ENCODE results near the gene RALGAPA2. TPM values are rescaled to one million over a fixed set of nuclear protein-coding genes. Genes with fewer than 3 reads are reported as not detected.

RALGAPA2 gene
- total and polyA plus RNA-seq, 2 experiments from 2014 or later, result 1.3 to 2.6 TPM

DNA sequence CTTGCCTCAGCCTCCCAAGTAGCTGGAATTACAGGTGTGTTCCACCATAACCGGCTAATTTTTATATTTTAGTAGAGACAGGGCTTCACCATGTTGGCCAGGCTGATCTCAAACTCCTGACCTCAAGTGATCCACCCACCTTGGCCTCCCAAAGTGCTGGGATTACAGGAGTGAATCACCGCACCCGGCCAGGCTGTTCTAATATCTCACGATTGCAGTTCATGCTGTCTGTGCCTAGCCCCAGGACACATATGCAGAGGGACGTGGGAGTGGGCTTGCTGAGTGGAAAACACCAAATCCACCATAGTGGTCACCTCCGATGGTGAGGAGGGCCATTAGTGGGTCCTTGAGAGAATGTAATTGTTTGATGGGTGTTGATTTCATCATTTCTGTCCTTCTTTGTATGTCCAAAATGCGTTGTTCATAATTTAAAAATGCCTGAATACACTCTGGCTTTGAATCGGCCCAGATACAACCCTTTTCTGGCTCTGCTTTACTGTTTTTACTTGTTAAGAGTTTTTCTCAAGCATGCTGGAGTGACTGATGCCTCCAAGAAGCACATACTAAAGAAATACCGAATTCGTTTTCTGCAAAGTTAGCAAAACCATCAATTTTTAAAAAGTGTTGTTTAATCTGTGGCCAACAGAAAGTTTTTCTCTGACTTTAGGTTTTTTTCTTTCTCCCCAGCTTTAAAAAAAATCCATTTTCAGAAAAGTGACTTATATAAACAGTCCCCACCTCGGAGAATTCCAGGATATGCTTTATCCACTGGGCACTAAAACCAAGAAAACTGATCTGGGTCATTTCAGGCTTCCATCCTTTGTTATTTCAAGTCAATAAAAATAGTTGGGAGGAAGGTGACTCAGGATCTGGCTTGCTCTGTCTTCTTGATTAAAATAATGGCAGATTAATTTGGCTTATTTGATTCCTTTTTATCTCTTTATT is 18.8 kb upstream of the RALGAPA2 start:
- WGBS, 2 experiments (ENCODE audit: low coverage in 1 of 2, low lambda C conversion rate in 2 of 2, missing lambda C conversion rate in 2 of 2), result 40 to 43% methylated on average over 11 of the region's 11 CpGs
- Histone ChIP-seq H4K20me1 (ENCODE audit: insufficient read depth) (no peaks in the 10 kb centered on the region), H3K4me1 (ENCODE audit: insufficient read depth) (no peaks in the 10 kb centered on the region), H3K9ac (no peak overlapping the region), H3K9me2 (ENCODE audit: insufficient read depth) (no peaks in the 10 kb centered on the region), H3K4me2 (ENCODE audit: unreplicated experiment) (no peak overlapping the region), H3K9me3 (ENCODE audit: low read depth) (no peaks in the 10 kb centered on the region), H3F3A (ENCODE audit: insufficient read depth) (no peaks in the 10 kb centered on the region), H3K36me3 (ENCODE audit: low read depth) (no peaks in the 10 kb centered on the region), H3K27ac (no peak overlapping the region), H3K27me3 (replicated peaks; ENCODE audit: insufficient read depth) (no peaks in the 10 kb centered on the region), H2AFZ (no peak overlapping the region), H3K79me2 (ENCODE audit: insufficient read depth) (no peaks in the 10 kb centered on the region), H3K4me3 (no peak overlapping the region)
- DNase-seq, result no peak
- in situ Hi-C loops (cut with MboI), result no loop called here
- TF ChIP-seq EZH2phosphoT487 (IDR thresholded peaks at IDR 0.05; ENCODE audit: insufficient read depth, low read depth), result no peak
- TF ChIP-seq EZH2 (IDR thresholded peaks at IDR 0.05; ENCODE audit: insufficient read depth, poor library complexity, severe bottlenecking), result no peak

DNA sequence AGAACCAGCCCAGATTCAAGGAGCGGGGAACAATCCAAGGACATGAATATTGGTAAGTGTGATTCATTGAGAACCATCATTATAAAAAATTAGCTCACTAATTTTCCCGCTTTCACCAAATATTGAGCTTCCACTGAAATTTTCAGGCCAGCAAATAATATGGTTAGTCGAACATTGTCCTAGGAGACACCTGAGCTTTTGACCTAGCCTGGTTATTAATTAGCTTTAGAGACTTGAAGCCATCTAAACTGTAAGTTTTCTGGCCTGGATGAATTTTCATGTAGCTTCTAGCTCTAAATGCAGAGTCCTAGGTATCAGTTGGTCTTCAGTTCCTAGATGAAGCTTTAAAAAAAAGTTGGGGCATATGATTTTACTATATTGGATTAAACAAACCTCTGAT is 17.1 kb upstream of the RALGAPA2 start:
- no peaks in the 10 kb centered on the region for H3F3A ChIP-seq (ENCODE audit: insufficient read depth)
- no peaks in the 10 kb centered on the region for H3K27me3 ChIP-seq (replicated peaks; ENCODE audit: insufficient read depth)
- no peaks in the 10 kb centered on the region for H3K36me3 ChIP-seq (ENCODE audit: low read depth)
- no peaks in the 10 kb centered on the region for H3K79me2 ChIP-seq (ENCODE audit: insufficient read depth)
- TF ChIP-seq EZH2phosphoT487 (IDR thresholded peaks at IDR 0.05; ENCODE audit: insufficient read depth, low read depth), result no peak
- TF ChIP-seq EZH2 (IDR thresholded peaks at IDR 0.05; ENCODE audit: insufficient read depth, poor library complexity, severe bottlenecking), result no peak
- no peak overlapping the region for H3K4me3 ChIP-seq
- in situ Hi-C loops (cut with MboI), result no loop called here
- no peaks in the 10 kb centered on the region for H4K20me1 ChIP-seq (ENCODE audit: insufficient read depth)
- H3K9ac ChIP-seq, result no peak overlapping the region
- no peak overlapping the region for H3K4me2 ChIP-seq (ENCODE audit: unreplicated experiment)
- no peak overlapping the region for H3K27ac ChIP-seq
- no peaks in the 10 kb centered on the region for H3K9me2 ChIP-seq (ENCODE audit: insufficient read depth)
- WGBS, 2 experiments (ENCODE audit: low coverage in 1 of 2, low lambda C conversion rate in 2 of 2, missing lambda C conversion rate in 2 of 2), result 41 to 52% methylated on average over 3 of the region's 3 CpGs
- H2AFZ ChIP-seq, result no peak overlapping the region
- DNase-seq, result no peak
- H3K4me1 ChIP-seq (ENCODE audit: insufficient read depth), result no peaks in the 10 kb centered on the region
- H3K9me3 ChIP-seq (ENCODE audit: low read depth), result no peaks in the 10 kb centered on the region

DNA sequence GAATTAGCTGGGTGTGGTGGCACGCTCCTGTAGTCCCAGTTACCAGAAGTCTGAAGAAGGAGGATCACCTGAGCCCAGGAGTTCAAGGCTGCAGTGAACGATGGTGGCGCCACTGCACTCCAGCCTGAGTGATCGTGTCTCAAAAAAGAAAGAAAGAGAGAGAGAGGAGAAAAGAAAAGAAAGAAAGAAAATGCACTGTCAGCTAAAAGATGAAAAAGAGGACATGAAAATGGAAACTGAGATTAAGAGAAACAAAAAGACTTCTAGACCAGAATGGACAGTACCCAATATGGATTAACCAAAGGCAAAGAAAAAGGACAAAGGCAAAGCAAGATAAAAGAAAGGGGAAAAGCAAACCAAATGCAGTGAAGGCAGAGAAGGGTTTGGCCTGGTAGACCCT is 9.0 kb upstream of the RALGAPA2 start:
- Histone ChIP-seq H4K20me1 (ENCODE audit: insufficient read depth) (no peaks in the 10 kb centered on the region), H3K27ac (no peak overlapping the region), H3K79me2 (ENCODE audit: insufficient read depth) (no peaks in the 10 kb centered on the region), H3K27me3 (replicated peaks; ENCODE audit: insufficient read depth) (no peaks in the 10 kb centered on the region), H3K4me2 (ENCODE audit: unreplicated experiment) (no peak overlapping the region), H3K9ac (no peak overlapping the region), H3K36me3 (ENCODE audit: low read depth) (no peaks in the 10 kb centered on the region), H3K9me3 (ENCODE audit: low read depth) (no peaks in the 10 kb centered on the region), H3K9me2 (ENCODE audit: insufficient read depth) (no peaks in the 10 kb centered on the region), H3K4me3 (no peak overlapping the region), H3F3A (ENCODE audit: insufficient read depth) (no peaks in the 10 kb centered on the region), H3K4me1 (ENCODE audit: insufficient read depth) (no peaks in the 10 kb centered on the region), H2AFZ (no peak overlapping the region)
- in situ Hi-C loops (cut with MboI), result no loop called here
- no peak for DNase-seq
- no peak for TF ChIP-seq EZH2phosphoT487 (IDR thresholded peaks at IDR 0.05; ENCODE audit: insufficient read depth, low read depth)
- WGBS, 2 experiments (ENCODE audit: low coverage in 1 of 2, low lambda C conversion rate in 2 of 2, missing lambda C conversion rate in 2 of 2), result 77 to 82% methylated on average over 4 of the region's 4 CpGs

DNA sequence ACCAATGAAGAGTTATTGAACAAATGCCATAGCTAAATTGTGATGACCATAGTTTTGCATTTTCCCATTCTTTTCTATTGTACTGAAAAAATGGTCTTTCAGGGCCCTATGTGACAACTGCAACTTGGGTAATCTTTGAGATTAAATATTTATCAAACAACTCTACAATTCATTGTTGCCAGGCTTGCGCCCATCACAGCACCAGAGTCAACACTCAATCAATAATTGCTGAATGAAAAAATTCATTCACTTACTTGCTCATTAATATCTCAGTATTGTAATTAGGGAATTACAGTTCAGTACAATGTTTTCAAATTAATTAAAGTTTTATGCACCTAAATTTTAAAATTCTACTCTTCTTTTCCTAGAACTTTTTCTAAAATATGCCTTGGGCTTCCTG is 7.7 kb upstream of the RALGAPA2 start:
- H3F3A ChIP-seq (ENCODE audit: insufficient read depth), result no peaks in the 10 kb centered on the region
- no peak overlapping the region for H2AFZ ChIP-seq
- H3K4me1 ChIP-seq (ENCODE audit: insufficient read depth), result no peaks in the 10 kb centered on the region
- no peak overlapping the region for H3K27ac ChIP-seq
- no peak for TF ChIP-seq EZH2 (IDR thresholded peaks at IDR 0.05; ENCODE audit: insufficient read depth, poor library complexity, severe bottlenecking)
- TF ChIP-seq EZH2phosphoT487 (IDR thresholded peaks at IDR 0.05; ENCODE audit: insufficient read depth, low read depth), result no peak
- no peaks in the 10 kb centered on the region for H3K36me3 ChIP-seq (ENCODE audit: low read depth)
- 67 to 88% methylated on average over 1 of the region's 1 CpG for WGBS, 2 experiments (ENCODE audit: low coverage in 1 of 2, low lambda C conversion rate in 2 of 2, missing lambda C conversion rate in 2 of 2)
- no peaks in the 10 kb centered on the region for H3K9me3 ChIP-seq (ENCODE audit: low read depth)
- no peak overlapping the region for H3K4me3 ChIP-seq
- no peak overlapping the region for H3K4me2 ChIP-seq (ENCODE audit: unreplicated experiment)
- H4K20me1 ChIP-seq (ENCODE audit: insufficient read depth), result no peaks in the 10 kb centered on the region
- H3K9ac ChIP-seq, result no peak overlapping the region
- no peak for DNase-seq
- no peaks in the 10 kb centered on the region for H3K27me3 ChIP-seq (replicated peaks; ENCODE audit: insufficient read depth)
- H3K9me2 ChIP-seq (ENCODE audit: insufficient read depth), result no peaks in the 10 kb centered on the region
- no peaks in the 10 kb centered on the region for H3K79me2 ChIP-seq (ENCODE audit: insufficient read depth)
- in situ Hi-C loops (cut with MboI), result no loop called here

Data from GM23248 (cell line).